Measurements from ENCODE around the gene SLC39A11.

SLC39A11 gene

GRCh38 chr17:73042809-73043685, 49.4 kb downstream of the SLC39A11 start:
- peak; percentile 82 for DNase-seq (ENCODE audit: low read depth)

GRCh38 chr17:73042225-73042624, 50.3 kb downstream of the SLC39A11 start:
- DNase-seq (ENCODE audit: low read depth) = no peak

- DNase-seq (ENCODE audit: low read depth) = no peak
Observed at GRCh38 chr17:73039282-73039681, 53.2 kb downstream of the SLC39A11 start.

- DNase-seq (ENCODE audit: low read depth) = no peak
Observed at GRCh38 chr17:73031472-73031871, 61.0 kb downstream of the SLC39A11 start.

- DNase-seq (ENCODE audit: low read depth) = no peak
Observed at GRCh38 chr17:73030995-73031394, 61.5 kb downstream of the SLC39A11 start.

- DNase-seq (ENCODE audit: low read depth) = peak; percentile 66
Observed at GRCh38 chr17:73030501-73030921, 62.0 kb downstream of the SLC39A11 start.

GRCh38 chr17:73029991-73030390, 62.5 kb downstream of the SLC39A11 start:
- DNase-seq (ENCODE audit: low read depth) = no peak

- no peak for DNase-seq (ENCODE audit: low read depth)
Observed at GRCh38 chr17:73029021-73029420, 63.5 kb downstream of the SLC39A11 start.

GRCh38 chr17:73028299-73028755, 64.2 kb downstream of the SLC39A11 start:
- peak; percentile 79 for DNase-seq (ENCODE audit: low read depth)

- peak; percentile 58 for DNase-seq (ENCODE audit: low read depth)
Observed at GRCh38 chr17:73027130-73027741, 65.3 kb downstream of the SLC39A11 start.

GRCh38 chr17:73025041-73025560, 67.4 kb downstream of the SLC39A11 start:
- no peak for DNase-seq (ENCODE audit: low read depth)

GRCh38 chr17:73023759-73024158, 68.7 kb downstream of the SLC39A11 start:
- DNase-seq (ENCODE audit: low read depth) = no peak

- DNase-seq (ENCODE audit: low read depth) = no peak
Observed at GRCh38 chr17:73022694-73023093, 69.8 kb downstream of the SLC39A11 start.

GRCh38 chr17:73021771-73022170, 70.7 kb downstream of the SLC39A11 start:
- DNase-seq (ENCODE audit: low read depth) = no peak

- DNase-seq (ENCODE audit: low read depth) = no peak
Observed at GRCh38 chr17:73020110-73020509, 72.4 kb downstream of the SLC39A11 start.

- DNase-seq (ENCODE audit: low read depth) = no peak
Observed at GRCh38 chr17:73018599-73018998, 73.9 kb downstream of the SLC39A11 start.

- peak; percentile 54 for DNase-seq (ENCODE audit: low read depth)
Observed at GRCh38 chr17:73017658-73018057, 74.8 kb downstream of the SLC39A11 start.

GRCh38 chr17:73015722-73016276, 76.7 kb downstream of the SLC39A11 start:
- DNase-seq (ENCODE audit: low read depth) = no peak

- DNase-seq (ENCODE audit: low read depth) = no peak
Observed at GRCh38 chr17:73013816-73014663, 78.4 kb downstream of the SLC39A11 start.

- no peak for DNase-seq (ENCODE audit: low read depth)
Observed at GRCh38 chr17:73013301-73013700, 79.2 kb downstream of the SLC39A11 start.

- no peak for DNase-seq (ENCODE audit: low read depth)
Observed at GRCh38 chr17:73011016-73011486, 81.4 kb downstream of the SLC39A11 start.

GRCh38 chr17:73010414-73010813, 82.1 kb downstream of the SLC39A11 start:
- DNase-seq (ENCODE audit: low read depth) = no peak
